Right cardiac atrium (tissue), 5 donors: Measurements from ENCODE around the gene PLCXD3. TPM values are rescaled to one million over a fixed set of nuclear protein-coding genes. Genes with fewer than 3 reads are reported as not detected.
"Not testable (repeated sequence)": the region's sequence is repeated elsewhere in the genome, so short reads cannot be mapped to it uniquely, and the experiment has no call there.

Experiments
- ATAC-seq, 2 donors: fragments of 200-7000 bp; cut with Tn5 transposase; one replicate each; pipeline versions ENCODE4 v1.8.0 to v1.9.1; 2020; ENCODE audit warnings: moderate library complexity in 2 of 2, mild to moderate bottlenecking in 1 of 2
- DNase-seq, 3 donors: peaks; one replicate each; pipeline ENCODE4 v3.0.0-alpha.2; 2020
- H3K27ac ChIP-seq: one replicate; pipeline ENCODE4 v1.5.1; 2013; ENCODE audit warnings: mild to moderate bottlenecking, low read length, control low read depth, moderate library complexity
- H3K27me3 ChIP-seq: one replicate; pipeline ENCODE4 v1.6.1; 2013; ENCODE audit not compliant: control insufficient read depth, insufficient read depth
- H3K4me1 ChIP-seq: one replicate; pipeline ENCODE4 v1.6.1; 2013; ENCODE audit warnings: low read length; ENCODE audit not compliant: control insufficient read depth, insufficient read depth
- H3K4me3 ChIP-seq: one replicate; pipeline ENCODE4 v1.5.1; 2013; ENCODE audit warnings: low read length, control low read depth
- H3K9me3 ChIP-seq: one replicate; pipeline ENCODE4 v1.6.1; 2013; ENCODE audit warnings: low read length; ENCODE audit not compliant: control insufficient read depth
- WGBS: extraction: QIAGEN DNeasy Blood & Tissue Kit; methylation state at CpG from one replicate; pipeline ENCODE4 v1.1.7; 2013; 5-methylcytosine and 5-hydroxymethylcytosine counted together
- intact Hi-C, 4 donors: fragments of 100-400 bp; cut with DNase I; formaldehyde crosslinking; loops; one replicate each; pipeline versions ENCODE4 v1.11.0 to v1.14.0; 2022 to 2023
- polyA plus RNA-seq: library from polyadenylated mRNA; stranded (reverse); fragments of 200-250 nt; gene quantifications from one replicate; pipeline ENCODE4 v1.2.3, GENCODE V29; 2013
- total RNA-seq, 4 donors: library from RNA; stranded (reverse); fragmentation: NEBNext Ultra II Directional; extraction: Animal tissue kit (Norgen Biotek cat#: 25700); gene quantifications; one replicate each; pipeline ENCODE4 v1.2.1, GENCODE V29; 2021
- donor health status: healthy with polysubstance abuse.
- donor health status: DM: no; HTN: yes; CAD: no.
- donor health status: DM: no; HTN: no; CAD: no.
- donor health status: DM: no; HTN: yes; CAD: no; lungs with severe emphysema.
- donor health status: DM: yes; HTN: yes; CAD: no.

The PLCXD3 gene
- total and polyA plus RNA-seq, 5 donors, result 32.7 to 87.4 (median 61.3) TPM

GRCh38 chr5:41493490-41494126 lies 16.8 kb downstream of the PLCXD3 start:
- H3K27me3 ChIP-seq, H3K9me3 ChIP-seq, intact Hi-C loops, H3K27ac ChIP-seq, ATAC-seq, H3K4me1 ChIP-seq, H3K4me3 ChIP-seq: not testable (repeated sequence)
- WGBS, result 87% methylated on average over 24 of the region's 24 CpGs
- peak in 2 of 3 donors; percentile 18 to 20 for DNase-seq

- intact Hi-C loops, result no loop called here
- ATAC-seq, result peak in 1 of 2 donors; percentile 45
- no peak overlapping the region for H3K4me3 ChIP-seq
- no peaks in the 10 kb centered on the region for H3K4me1 ChIP-seq
- H3K27me3 ChIP-seq, result no peaks in the 10 kb centered on the region
- 49% methylated on average over 3 of the region's 3 CpGs for WGBS
- H3K27ac ChIP-seq, result no peak overlapping the region
- H3K9me3 ChIP-seq, result peaks cover 2% of the 10 kb centered on the region
- DNase-seq, result no peak
Measured at GRCh38 chr5:41485533-41485932, 24.9 kb downstream of the PLCXD3 start.

DNA sequence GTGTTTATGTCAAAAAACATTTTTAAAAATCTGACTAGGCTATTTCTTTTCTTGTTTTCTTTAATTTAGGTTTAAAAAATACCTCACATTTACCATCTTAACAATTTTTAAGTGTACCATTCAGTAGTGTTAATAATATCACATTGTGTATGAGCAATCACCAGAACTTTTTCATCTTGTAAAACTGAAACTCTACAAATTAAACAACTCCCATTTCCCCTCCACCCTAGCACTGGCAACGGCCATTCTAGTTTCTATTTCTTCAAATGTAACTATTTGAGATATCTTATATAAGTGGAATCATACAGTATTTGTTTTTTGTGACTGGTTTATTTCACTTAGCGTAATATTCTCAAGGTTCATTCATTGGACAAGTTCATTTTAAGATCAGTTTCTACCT lies 27.7 kb downstream of the PLCXD3 start:
- WGBS, result 70% methylated on average over 2 of the region's 2 CpGs
- intact Hi-C loops, result no loop called here

DNA sequence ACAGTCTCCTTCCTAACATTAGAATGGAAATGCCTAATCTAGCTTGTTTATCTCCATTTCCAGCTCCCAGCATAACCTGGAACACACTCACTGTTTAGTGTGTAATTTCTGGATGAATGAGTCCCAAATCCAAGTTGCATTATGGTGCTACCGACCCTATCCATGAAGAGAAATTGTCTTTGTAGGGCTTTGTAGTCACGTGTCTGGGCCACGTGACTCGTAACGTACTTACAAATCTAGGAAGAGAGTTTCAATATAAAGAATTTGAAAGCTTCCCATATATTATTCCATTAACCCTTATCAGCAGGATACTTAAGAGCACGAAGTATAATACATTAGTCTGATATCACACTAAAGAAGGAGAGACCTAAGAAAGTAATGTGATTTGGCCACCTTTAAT lies 28.2 kb downstream of the PLCXD3 start:
- no peak overlapping the region for H3K4me3 ChIP-seq
- no peak for DNase-seq
- H3K9me3 ChIP-seq, result peaks cover 2% of the 10 kb centered on the region
- WGBS, result 79% methylated on average over 6 of the region's 6 CpGs
- no peaks in the 10 kb centered on the region for H3K27me3 ChIP-seq
- ATAC-seq, result no peak
- no peaks in the 10 kb centered on the region for H3K4me1 ChIP-seq
- intact Hi-C loops, result no loop called here
- H3K27ac ChIP-seq, result no peak overlapping the region

More for the DNA sequence above, 27.7 kb downstream of the PLCXD3 start:
- Histone ChIP-seq H3K9me3 (peaks cover 2% of the 10 kb centered on the region), H3K4me1 (no peaks in the 10 kb centered on the region), H3K27me3 (no peaks in the 10 kb centered on the region), H3K27ac (no peak overlapping the region), H3K4me3 (no peak overlapping the region)
- no peak for ATAC-seq
- DNase-seq, result no peak

GRCh38 chr5:41471571-41472208 lies 38.7 kb downstream of the PLCXD3 start:
- H3K9me3 ChIP-seq, H3K4me3 ChIP-seq, H3K27ac ChIP-seq, H3K4me1 ChIP-seq, H3K27me3 ChIP-seq, DNase-seq, intact Hi-C loops, ATAC-seq: not testable (repeated sequence)
- WGBS, result no CpG with 5 or more reads among the region's 1 CpG

- Histone ChIP-seq H3K4me1 (peaks cover 1% of the 10 kb centered on the region), H3K27ac (no peak overlapping the region), H3K4me3 (no peak overlapping the region), H3K27me3 (no peaks in the 10 kb centered on the region), H3K9me3 (no peaks in the 10 kb centered on the region)
- no peak for ATAC-seq
- intact Hi-C loops, result no loop called here
- 74% methylated on average over 3 of the region's 3 CpGs for WGBS
- DNase-seq, result no peak
Measured at GRCh38 chr5:41465493-41466171, 44.8 kb downstream of the PLCXD3 start.

- ATAC-seq, result no peak
- no peak for DNase-seq
- Histone ChIP-seq H3K9me3 (no peaks in the 10 kb centered on the region), H3K4me1 (no peaks in the 10 kb centered on the region), H3K4me3 (no peak overlapping the region), H3K27ac (no peak overlapping the region), H3K27me3 (no peaks in the 10 kb centered on the region)
- WGBS, result 100% methylated on average over 1 of the region's 1 CpG
- intact Hi-C loops, result loop anchor here in 1 of 4 donors (10.0 kb wide), 1 partner anchor 45 kb away; no protein-coding TSS in a partner anchor
Measured at GRCh38 chr5:41459557-41459956, 50.8 kb downstream of the PLCXD3 start.

DNA sequence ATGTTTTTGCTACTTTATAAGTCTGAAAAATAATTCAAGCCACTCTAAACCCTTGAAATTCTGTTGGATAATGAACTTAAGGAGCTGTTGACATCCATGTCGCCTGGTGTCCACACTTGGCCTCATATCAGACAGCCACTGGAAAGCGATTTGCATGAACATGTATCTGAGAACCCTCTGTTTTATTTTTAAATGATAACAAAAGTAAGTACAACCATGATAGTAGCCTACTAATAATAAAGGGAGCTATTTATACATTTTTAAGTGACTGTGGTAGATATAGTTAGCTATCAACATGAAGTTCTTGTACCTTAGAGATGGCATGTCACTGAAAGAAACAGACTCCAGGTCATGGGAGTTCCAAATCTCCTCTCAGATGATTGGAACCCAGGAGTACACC lies 53.3 kb downstream of the PLCXD3 start:
- Histone ChIP-seq H3K27ac (peak overlapping the region; percentile 97), H3K9me3 (no peaks in the 10 kb centered on the region), H3K4me3 (no peak overlapping the region), H3K4me1 (no peaks in the 10 kb centered on the region), H3K27me3 (no peaks in the 10 kb centered on the region)
- DNase-seq (peak in 2 of 3 donors; percentile 45 to 52), ATAC-seq (peak; percentile 85 to 88)
- intact Hi-C loops, result loop anchor here in 1 of 4 donors (10.0 kb wide), 1 partner anchor 48 kb away; no protein-coding TSS in a partner anchor
- 58% methylated on average over 2 of the region's 2 CpGs for WGBS

DNA sequence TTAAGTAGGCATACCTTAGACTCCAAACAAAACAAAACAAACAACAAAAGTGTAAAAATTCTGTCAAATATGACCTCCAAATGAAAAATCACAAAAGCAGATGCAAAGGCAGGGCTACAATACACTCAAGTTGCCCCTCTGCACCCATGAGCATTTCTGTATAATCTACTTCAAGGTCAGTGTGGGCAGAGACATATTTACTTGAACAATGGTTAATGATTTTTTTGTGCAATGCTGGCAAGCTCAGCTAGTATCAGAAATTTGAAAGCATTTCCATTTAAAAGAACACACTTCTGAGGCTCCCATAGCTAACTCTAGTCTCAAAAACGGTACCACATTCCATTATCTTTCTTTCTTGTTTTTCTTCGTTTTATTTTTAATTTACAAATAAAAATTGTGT lies 57.9 kb downstream of the PLCXD3 start:
- H3K4me1 ChIP-seq, result no peaks in the 10 kb centered on the region
- intact Hi-C loops, result loop anchor here in 1 of 4 donors (5.0 to 10.0 kb wide), 2 partner anchors 52 to 180 kb away; no protein-coding TSS in a partner anchor
- WGBS, result 80% methylated on average over 2 of the region's 2 CpGs

DNA sequence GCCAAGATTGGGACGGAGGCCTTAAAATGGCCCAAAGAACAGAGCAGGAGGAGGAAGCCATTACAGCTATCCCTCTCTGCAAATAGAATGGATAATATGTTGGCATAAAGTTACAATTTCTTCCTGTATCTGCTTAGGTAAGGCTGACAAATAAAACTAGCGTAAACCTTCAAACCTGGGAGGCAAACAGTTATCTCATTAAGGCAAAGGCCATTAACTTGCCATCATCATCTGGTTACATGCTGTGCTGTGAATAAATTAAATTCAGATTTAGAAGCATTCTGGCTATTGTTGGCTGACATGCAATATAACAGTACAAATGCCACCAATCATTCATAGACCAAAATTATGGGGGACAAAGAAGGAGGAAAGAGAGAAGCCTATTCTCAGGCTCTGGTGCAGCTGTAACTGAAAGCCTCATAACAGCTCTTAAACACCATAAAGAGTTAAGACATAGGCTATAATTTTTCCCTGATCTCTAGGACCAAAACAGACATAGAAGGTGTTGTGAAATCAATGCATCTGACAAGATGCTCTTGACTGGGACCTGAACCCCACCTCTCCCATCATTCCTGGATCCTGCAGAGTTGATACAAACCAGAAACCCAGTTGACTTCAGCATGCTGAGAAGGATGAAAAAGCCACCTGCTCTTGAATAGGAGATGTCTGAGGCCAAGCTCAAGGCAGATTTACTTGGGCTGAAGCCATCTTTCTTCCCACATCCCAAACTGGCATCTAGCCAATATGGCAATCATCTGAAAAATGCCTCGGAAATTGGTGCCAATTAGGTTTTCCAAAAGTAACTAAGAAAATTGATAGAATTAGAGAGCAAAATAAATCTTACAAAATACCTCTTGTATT lies 62.5 kb downstream of the PLCXD3 start:
- peak overlapping the region; percentile 30 for H3K27ac ChIP-seq
- no peaks in the 10 kb centered on the region for H3K27me3 ChIP-seq
- H3K9me3 ChIP-seq, result no peaks in the 10 kb centered on the region
- 59% methylated on average over 3 of the region's 3 CpGs for WGBS
- H3K4me1 ChIP-seq, result no peaks in the 10 kb centered on the region
- DNase-seq, result no peak
- intact Hi-C loops, result no loop called here
- H3K4me3 ChIP-seq, result no peak overlapping the region
- no peak for ATAC-seq

More for the DNA sequence above, 57.9 kb downstream of the PLCXD3 start:
- Histone ChIP-seq H3K4me3 (no peak overlapping the region), H3K27me3 (no peaks in the 10 kb centered on the region), H3K27ac (no peak overlapping the region), H3K9me3 (no peaks in the 10 kb centered on the region)
- DNase-seq, result no peak
- no peak for ATAC-seq
